ENCODE results near the gene RASSF8.

Gene RASSF8

GRCh38 chr12:26126340-26127284 is 168.1 kb downstream of the RASSF8 start:
- no peak for DNase-seq (ENCODE audit: low spot score)

- no peak for DNase-seq (ENCODE audit: low spot score)
Measured at GRCh38 chr12:26127404-26127803, 168.9 kb downstream of the RASSF8 start.

GRCh38 chr12:26128168-26128567 is 169.7 kb downstream of the RASSF8 start:
- no peak for DNase-seq (ENCODE audit: low spot score)
